ENCODE data around the gene STT3A. TPM values are rescaled to one million over a fixed set of nuclear protein-coding genes. Genes with fewer than 3 reads are reported as not detected.

Gene STT3A
- total and polyA plus RNA-seq, 10 of the 15 experiments (the other 5 are each of a cell fraction or from before 2014, with no cell fraction given), result 74.4 to 202 (median 118) TPM

GRCh38 chr11:125592305-125593113 lies at the start of gene STT3A (continued):
- TF ChIP-seq POU2F2 (IDR thresholded peaks at IDR 0.05; ENCODE audit: borderline replicate concordance, low read depth, low read length), result peak; percentile 30; the same call in 2 of the 3 replicates
- peak; percentile 74 for TF ChIP-seq ATF2 (IDR thresholded peaks at IDR 0.05; ENCODE audit: low read length)
- peak; percentile 23 for TF ChIP-seq MEF2B (IDR thresholded peaks at IDR 0.05; ENCODE audit: partially characterized antibody, poor library complexity, severe bottlenecking)
- TF ChIP-seq IKZF1 (conservative IDR thresholded peaks at IDR 0.05), result peak; percentile 60
- TF ChIP-seq EED (IDR thresholded peaks at IDR 0.05; ENCODE audit: low read depth), result no peak
- peak; percentile 97 for TF ChIP-seq CHD2 (IDR thresholded peaks at IDR 0.05; ENCODE audit: borderline replicate concordance, low read depth, low read length)
- peak; percentile 94 for TF ChIP-seq CREB1 (IDR thresholded peaks at IDR 0.05; ENCODE audit: low read depth)
- TF ChIP-seq NFYA (IDR thresholded peaks at IDR 0.05; ENCODE audit: borderline replicate concordance, low read depth, low read length), result peak; percentile 36; the same call in 1 of the 2 replicates
- TF ChIP-seq FOXM1 (IDR thresholded peaks at IDR 0.05; ENCODE audit: low read depth, low read length), result peak; percentile 74; the same call in 1 of the 2 replicates
- peak; percentile 96 for TF ChIP-seq ZNF622 (IDR thresholded peaks at IDR 0.05)
- TF ChIP-seq SMARCA5 (IDR thresholded peaks at IDR 0.05), result no peak
- no peak for TF ChIP-seq TARDBP (IDR thresholded peaks at IDR 0.05; ENCODE audit: borderline replicate concordance)
- TF ChIP-seq SIX5 (IDR thresholded peaks at IDR 0.05; ENCODE audit: low read depth, low read length, severe bottlenecking), result no peak
- TF ChIP-seq ESRRA (IDR thresholded peaks at IDR 0.05; ENCODE audit: low read length), result no peak
- TF ChIP-seq NR2C1 (IDR thresholded peaks at IDR 0.05), result no peak; the same call in 1 of the 2 replicates
- TF ChIP-seq RCOR1 (conservative IDR thresholded peaks at IDR 0.05; ENCODE audit: low read depth, low read length), result no peak
- TF ChIP-seq SUPT20H (IDR thresholded peaks at IDR 0.05; ENCODE audit: borderline replicate concordance, control insufficient read depth, low read depth, low read length), result no peak
- no peak for TF ChIP-seq TBL1XR1 (IDR thresholded peaks at IDR 0.05; ENCODE audit: low read depth, low read length)
- TF ChIP-seq TCF7 (IDR thresholded peaks at IDR 0.05; ENCODE audit: borderline replicate concordance), result no peak
- TF ChIP-seq IRF4 (IDR thresholded peaks at IDR 0.05; ENCODE audit: low read depth, low read length), result no peak
- TF ChIP-seq NFYB (IDR thresholded peaks at IDR 0.05; ENCODE audit: insufficient read depth, low read depth, low read length), result peak; percentile 95
- no peak for TF ChIP-seq ASH2L (IDR thresholded peaks at IDR 0.05; ENCODE audit: borderline replicate concordance, low read depth)
- TF ChIP-seq CBX5 (IDR thresholded peaks at IDR 0.05; ENCODE audit: low read depth), result 0 out of 2 replicates have a peak, but pooled peaks have one; percentile 67
- TF ChIP-seq, protein P1, sequence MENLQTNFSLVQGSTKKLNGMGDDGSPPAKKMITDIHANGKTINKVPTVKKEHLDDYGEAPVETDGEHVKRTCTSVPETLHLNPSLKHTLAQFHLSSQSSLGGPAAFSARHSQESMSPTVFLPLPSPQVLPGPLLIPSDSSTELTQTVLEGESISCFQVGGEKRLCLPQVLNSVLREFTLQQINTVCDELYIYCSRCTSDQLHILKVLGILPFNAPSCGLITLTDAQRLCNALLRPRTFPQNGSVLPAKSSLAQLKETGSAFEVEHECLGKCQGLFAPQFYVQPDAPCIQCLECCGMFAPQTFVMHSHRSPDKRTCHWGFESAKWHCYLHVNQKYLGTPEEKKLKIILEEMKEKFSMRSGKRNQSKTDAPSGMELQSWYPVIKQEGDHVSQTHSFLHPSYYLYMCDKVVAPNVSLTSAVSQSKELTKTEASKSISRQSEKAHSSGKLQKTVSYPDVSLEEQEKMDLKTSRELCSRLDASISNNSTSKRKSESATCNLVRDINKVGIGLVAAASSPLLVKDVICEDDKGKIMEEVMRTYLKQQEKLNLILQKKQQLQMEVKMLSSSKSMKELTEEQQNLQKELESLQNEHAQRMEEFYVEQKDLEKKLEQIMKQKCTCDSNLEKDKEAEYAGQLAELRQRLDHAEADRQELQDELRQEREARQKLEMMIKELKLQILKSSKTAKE (IDR thresholded peaks at IDR 0.05; ENCODE audit: low read depth, poor library complexity, severe bottlenecking), result peak; percentile 98
- TF ChIP-seq ETV6 (conservative IDR thresholded peaks at IDR 0.05 in 1 of 2, IDR thresholded peaks at IDR 0.05 in 1 of 2; ENCODE audit: borderline replicate concordance in 1 of 2, low read depth in 1 of 2), result no peak; a peak in 1 of 4 replicates

All from GM12878 (cell line).